ENCODE data around the gene MT3.

Gene MT3

GRCh38 chr16:56628486-56629350 is 39.4 kb downstream of the MT3 start:
- no peak overlapping the region for H2AFZ ChIP-seq (ENCODE audit: low read depth)
- no peak for TF ChIP-seq CTCF (conservative IDR thresholded peaks at IDR 0.05; ENCODE audit: low read depth, low read length)
- no peak overlapping the region for H3K4me2 ChIP-seq
- H3K27me3 ChIP-seq (ENCODE audit: insufficient read depth, low read depth): no peaks in the 10 kb centered on the region
- H3K9ac ChIP-seq: no peak overlapping the region
- no peaks in the 10 kb centered on the region for H3K79me2 ChIP-seq (ENCODE audit: insufficient read depth, low read depth)
- no peaks in the 10 kb centered on the region for H3K36me3 ChIP-seq (ENCODE audit: insufficient read depth)
- H4K20me1 ChIP-seq (ENCODE audit: insufficient read depth): no peaks in the 10 kb centered on the region
- H3K27ac ChIP-seq: no peak overlapping the region
- H3K4me3 ChIP-seq (IDR thresholded peaks at IDR 0.05; ENCODE audit: insufficient read depth, low read depth, low read length): no peak overlapping the region
- no peaks in the 10 kb centered on the region for H3K4me1 ChIP-seq (ENCODE audit: low read depth, poor library complexity, severe bottlenecking)

- Histone ChIP-seq H3K4me3 (IDR thresholded peaks at IDR 0.05; ENCODE audit: insufficient read depth, low read depth, low read length) (no peak overlapping the region), H3K4me2 (no peak overlapping the region), H3K36me3 (ENCODE audit: insufficient read depth) (no peaks in the 10 kb centered on the region), H2AFZ (ENCODE audit: low read depth) (no peak overlapping the region), H3K9ac (no peak overlapping the region), H3K27me3 (ENCODE audit: insufficient read depth, low read depth) (peaks cover under 1% of the 10 kb centered on the region; the same call in 1 of the 2 replicates), H3K27ac (no peak overlapping the region), H4K20me1 (ENCODE audit: insufficient read depth) (no peaks in the 10 kb centered on the region), H3K79me2 (ENCODE audit: insufficient read depth, low read depth) (no peaks in the 10 kb centered on the region), H3K4me1 (ENCODE audit: low read depth, poor library complexity, severe bottlenecking) (no peaks in the 10 kb centered on the region)
- no peak for TF ChIP-seq CTCF (conservative IDR thresholded peaks at IDR 0.05; ENCODE audit: low read depth, low read length)
These were observed 40.2 kb downstream of the MT3 start for GRCh38 chr16:56629531-56629930.

- Histone ChIP-seq H3K4me2 (no peak overlapping the region), H3K9ac (no peak overlapping the region), H3K79me2 (ENCODE audit: insufficient read depth, low read depth) (no peaks in the 10 kb centered on the region), H3K4me3 (IDR thresholded peaks at IDR 0.05; ENCODE audit: insufficient read depth, low read depth, low read length) (no peak overlapping the region), H3K36me3 (ENCODE audit: insufficient read depth) (no peaks in the 10 kb centered on the region), H3K27me3 (ENCODE audit: insufficient read depth, low read depth) (peaks cover 3% of the 10 kb centered on the region; the same call in 1 of the 2 replicates), H4K20me1 (ENCODE audit: insufficient read depth) (no peaks in the 10 kb centered on the region), H2AFZ (ENCODE audit: low read depth) (no peak overlapping the region), H3K4me1 (ENCODE audit: low read depth, poor library complexity, severe bottlenecking) (no peaks in the 10 kb centered on the region), H3K27ac (no peak overlapping the region)
- TF ChIP-seq CTCF (conservative IDR thresholded peaks at IDR 0.05; ENCODE audit: low read depth, low read length): no peak
These were observed 40.8 kb downstream of the MT3 start for GRCh38 chr16:56630134-56630533.

- Histone ChIP-seq H4K20me1 (ENCODE audit: insufficient read depth) (no peaks in the 10 kb centered on the region), H3K27me3 (ENCODE audit: insufficient read depth, low read depth) (peaks cover 6% of the 10 kb centered on the region; the same call in 1 of the 2 replicates), H3K79me2 (ENCODE audit: insufficient read depth, low read depth) (no peaks in the 10 kb centered on the region), H3K36me3 (ENCODE audit: insufficient read depth) (no peaks in the 10 kb centered on the region), H3K27ac (no peak overlapping the region), H3K9ac (no peak overlapping the region), H3K4me2 (no peak overlapping the region), H2AFZ (ENCODE audit: low read depth) (no peak overlapping the region), H3K4me3 (IDR thresholded peaks at IDR 0.05; ENCODE audit: insufficient read depth, low read depth, low read length) (no peak overlapping the region), H3K4me1 (ENCODE audit: low read depth, poor library complexity, severe bottlenecking) (no peaks in the 10 kb centered on the region)
- TF ChIP-seq CTCF (conservative IDR thresholded peaks at IDR 0.05; ENCODE audit: low read depth, low read length): no peak
These were observed 41.9 kb downstream of the MT3 start for GRCh38 chr16:56631197-56631596.

Data from KMS-11 (cell line).